ENCODE results near the gene INSC.

- TF ChIP-seq EZH2phosphoT487 (IDR thresholded peaks at IDR 0.05; ENCODE audit: insufficient read depth, low read depth): no peak
- no peak for TF ChIP-seq EZH2 (IDR thresholded peaks at IDR 0.05; ENCODE audit: insufficient read depth, poor library complexity, severe bottlenecking)
These were observed 65.6 kb downstream of the INSC start for GRCh38 chr11:15180212-15180792.

Data from GM23248 (cell line).